ENCODE measurements around the gene DGCR2. TPM values are rescaled to one million over a fixed set of nuclear protein-coding genes. Genes with fewer than 3 reads are reported as not detected.
A peak's percentile ranks its signal among the peaks of the same experiment; 100 is the strongest.

The DGCR2 gene
- total RNA-seq, 1 experiment from 2014 or later = 41.1 TPM

GRCh38 chr22:19149047-19149883 lies 27.1 kb upstream of the DGCR2 start:
- intact Hi-C loops (cut with micrococcal nuclease; ENCODE audit: unreplicated experiment) = no loop called here
- POLR2A ChIA-PET (ENCODE audit: low non-redundant PET) = no interaction called here
- DNase-seq (ENCODE audit: low spot score) = no peak
- no peak overlapping the region for H3K4me3 ChIP-seq (ENCODE audit: low read depth, low read length, poor library complexity, severe bottlenecking)
- TF ChIP-seq CTCF (conservative IDR thresholded peaks at IDR 0.05; ENCODE audit: low read depth, low read length) (no peak), EZH2 (IDR thresholded peaks at IDR 0.05; ENCODE audit: borderline replicate concordance, low read depth, low read length, poor library complexity, severe bottlenecking) (peak; percentile 99)
- H3K36me3 ChIP-seq (ENCODE audit: insufficient read depth, low read length, poor library complexity, severe bottlenecking) = no peaks in the 10 kb centered on the region
- BruUV-seq (replicated peaks) = no TSS peak
- no peak overlapping the region for H3K27ac ChIP-seq (ENCODE audit: low read depth, low read length, poor library complexity, severe bottlenecking)
- no peaks in the 10 kb centered on the region for H3K4me1 ChIP-seq (ENCODE audit: insufficient read depth, low read length, poor library complexity, severe bottlenecking)
- CTCF ChIA-PET = interaction anchor here (0.9 kb wide), 1 partner anchor 480 kb away, joined by 3 read pairs; no protein-coding TSS in a partner anchor
- no peaks in the 10 kb centered on the region for H3K9me3 ChIP-seq (ENCODE audit: low read depth, low read length, poor library complexity, severe bottlenecking)
- peaks cover 74% of the 10 kb centered on the region for H3K27me3 ChIP-seq (replicated peaks; ENCODE audit: insufficient read depth, low read depth, low read length, poor library complexity)

- ChIA-PET POLR2A (ENCODE audit: low non-redundant PET) (no interaction called here), CTCF (interaction anchor here (0.9 kb wide), 1 partner anchor 481 kb away, joined by 3 read pairs; no protein-coding TSS in a partner anchor)
- no peaks in the 10 kb centered on the region for H3K36me3 ChIP-seq (ENCODE audit: insufficient read depth, low read length, poor library complexity, severe bottlenecking)
- no peak for TF ChIP-seq CTCF (conservative IDR thresholded peaks at IDR 0.05; ENCODE audit: low read depth, low read length)
- no peak for TF ChIP-seq EZH2 (IDR thresholded peaks at IDR 0.05; ENCODE audit: borderline replicate concordance, low read depth, low read length, poor library complexity, severe bottlenecking)
- H3K27ac ChIP-seq (ENCODE audit: low read depth, low read length, poor library complexity, severe bottlenecking) = no peak overlapping the region
- H3K27me3 ChIP-seq (replicated peaks; ENCODE audit: insufficient read depth, low read depth, low read length, poor library complexity) = peaks cover 69% of the 10 kb centered on the region
- no peaks in the 10 kb centered on the region for H3K4me1 ChIP-seq (ENCODE audit: insufficient read depth, low read length, poor library complexity, severe bottlenecking)
- H3K9me3 ChIP-seq (ENCODE audit: low read depth, low read length, poor library complexity, severe bottlenecking) = no peaks in the 10 kb centered on the region
- no peak overlapping the region for H3K4me3 ChIP-seq (ENCODE audit: low read depth, low read length, poor library complexity, severe bottlenecking)
- no TSS peak for BruUV-seq (replicated peaks)
- DNase-seq (ENCODE audit: low spot score) = no peak
- intact Hi-C loops (cut with micrococcal nuclease; ENCODE audit: unreplicated experiment) = no loop called here
Observed at GRCh38 chr22:19148417-19149046, 26.3 kb upstream of the DGCR2 start.

- Histone ChIP-seq H3K4me1 (ENCODE audit: insufficient read depth, low read length, poor library complexity, severe bottlenecking) (no peaks in the 10 kb centered on the region), H3K27ac (ENCODE audit: low read depth, low read length, poor library complexity, severe bottlenecking) (no peak overlapping the region), H3K27me3 (replicated peaks; ENCODE audit: insufficient read depth, low read depth, low read length, poor library complexity) (peaks cover 59% of the 10 kb centered on the region), H3K4me3 (ENCODE audit: low read depth, low read length, poor library complexity, severe bottlenecking) (no peak overlapping the region), H3K36me3 (ENCODE audit: insufficient read depth, low read length, poor library complexity, severe bottlenecking) (peaks cover 3% of the 10 kb centered on the region), H3K9me3 (ENCODE audit: low read depth, low read length, poor library complexity, severe bottlenecking) (no peaks in the 10 kb centered on the region)
- DNase-seq (ENCODE audit: low spot score) = no peak
- TF ChIP-seq EZH2 (IDR thresholded peaks at IDR 0.05; ENCODE audit: borderline replicate concordance, low read depth, low read length, poor library complexity, severe bottlenecking) (no peak), CTCF (conservative IDR thresholded peaks at IDR 0.05; ENCODE audit: low read depth, low read length) (no peak)
- intact Hi-C loops (cut with micrococcal nuclease; ENCODE audit: unreplicated experiment) = no loop called here
- ChIA-PET CTCF (interaction anchor here (0.9 kb wide), 1 partner anchor 483 kb away, joined by 3 read pairs; no protein-coding TSS in a partner anchor), POLR2A (ENCODE audit: low non-redundant PET) (no interaction called here)
- no TSS peak for BruUV-seq (replicated peaks)
Observed at GRCh38 chr22:19147195-19147780, 25.1 kb upstream of the DGCR2 start.
